Jurkat, Clone E6-1 (cell line): Measurements from ENCODE around the gene SURF2.
A peak's percentile ranks its signal among the peaks of the same experiment; 100 is the strongest.

Source experiments
- DNase-seq: peaks from one replicate; pipeline ENCODE4 v3.0.0-alpha.2; 2011; ENCODE audit warnings: low read depth, low spot score
- H3K4me3 ChIP-seq: 2 replicates; pipeline ENCODE4 v1.5.1; 2011; ENCODE audit warnings: mild to moderate bottlenecking, low read length, control low read depth, moderate library complexity

Gene SURF2

GRCh38 chr9:133351526-133351907, 4.8 kb upstream of the SURF2 start:
- DNase-seq, result no peak
- H3K4me3 ChIP-seq, result no peak overlapping the region

GRCh38 chr9:133351908-133352634, 4.3 kb upstream of the SURF2 start:
- DNase-seq, result no peak
- no peak overlapping the region for H3K4me3 ChIP-seq

GRCh38 chr9:133352635-133353340, 3.6 kb upstream of the SURF2 start:
- DNase-seq, result no peak

GRCh38 chr9:133353548-133353947, 2.8 kb upstream of the SURF2 start:
- H3K4me3 ChIP-seq, result no peak overlapping the region
- DNase-seq, result no peak

More at GRCh38 chr9:133352635-133353340, 3.6 kb upstream of the SURF2 start:
- H3K4me3 ChIP-seq, result no peak overlapping the region

- no peak for DNase-seq
- H3K4me3 ChIP-seq, result peak overlapping the region; percentile 77; the same call in 1 of the 2 replicates
These were observed 1.6 kb upstream of the SURF2 start for GRCh38 chr9:133354766-133355165.

GRCh38 chr9:133355881-133356357, 431 bp upstream of the SURF2 start:
- no peak for DNase-seq

GRCh38 chr9:133357656-133358055, 1.3 kb downstream of the SURF2 start:
- H3K4me3 ChIP-seq, result peak overlapping the region; percentile 77
- no peak for DNase-seq

More at GRCh38 chr9:133355881-133356357, 431 bp upstream of the SURF2 start:
- H3K4me3 ChIP-seq, result peak overlapping the region; percentile 77

- no peak for DNase-seq
- no peak overlapping the region for H3K4me3 ChIP-seq
These were observed 3.2 kb downstream of the SURF2 start for GRCh38 chr9:133359399-133360175.

- H3K4me3 ChIP-seq, result no peak overlapping the region
- DNase-seq, result no peak
These were observed 4.3 kb downstream of the SURF2 start for GRCh38 chr9:133360400-133361393.

GRCh38 chr9:133361507-133362092, 5.2 kb downstream of the SURF2 start:
- DNase-seq, result no peak
- no peak overlapping the region for H3K4me3 ChIP-seq

GRCh38 chr9:133362359-133363044, 6.2 kb downstream of the SURF2 start:
- H3K4me3 ChIP-seq, result no peak overlapping the region
- DNase-seq, result no peak

- DNase-seq, result no peak
- no peak overlapping the region for H3K4me3 ChIP-seq
These were observed 10.1 kb downstream of the SURF2 start for GRCh38 chr9:133366435-133366834.

- no peak overlapping the region for H3K4me3 ChIP-seq
- no peak for DNase-seq
These were observed 10.9 kb downstream of the SURF2 start for GRCh38 chr9:133367221-133367620.

- H3K4me3 ChIP-seq, result no peak overlapping the region
- DNase-seq, result no peak
These were observed 11.4 kb downstream of the SURF2 start for GRCh38 chr9:133367778-133368177.

- no peak overlapping the region for H3K4me3 ChIP-seq
- DNase-seq, result no peak
These were observed 12.0 kb downstream of the SURF2 start for GRCh38 chr9:133368249-133368881.

- no peak overlapping the region for H3K4me3 ChIP-seq
- no peak for DNase-seq
These were observed 13.1 kb downstream of the SURF2 start for GRCh38 chr9:133369422-133369821.

GRCh38 chr9:133369933-133370332, 13.6 kb downstream of the SURF2 start:
- no peak for DNase-seq
- H3K4me3 ChIP-seq, result peak overlapping the region; percentile 47; the same call in 1 of the 2 replicates
